ENCODE measurements around the gene MYBPC2.

The MYBPC2 gene

DNA sequence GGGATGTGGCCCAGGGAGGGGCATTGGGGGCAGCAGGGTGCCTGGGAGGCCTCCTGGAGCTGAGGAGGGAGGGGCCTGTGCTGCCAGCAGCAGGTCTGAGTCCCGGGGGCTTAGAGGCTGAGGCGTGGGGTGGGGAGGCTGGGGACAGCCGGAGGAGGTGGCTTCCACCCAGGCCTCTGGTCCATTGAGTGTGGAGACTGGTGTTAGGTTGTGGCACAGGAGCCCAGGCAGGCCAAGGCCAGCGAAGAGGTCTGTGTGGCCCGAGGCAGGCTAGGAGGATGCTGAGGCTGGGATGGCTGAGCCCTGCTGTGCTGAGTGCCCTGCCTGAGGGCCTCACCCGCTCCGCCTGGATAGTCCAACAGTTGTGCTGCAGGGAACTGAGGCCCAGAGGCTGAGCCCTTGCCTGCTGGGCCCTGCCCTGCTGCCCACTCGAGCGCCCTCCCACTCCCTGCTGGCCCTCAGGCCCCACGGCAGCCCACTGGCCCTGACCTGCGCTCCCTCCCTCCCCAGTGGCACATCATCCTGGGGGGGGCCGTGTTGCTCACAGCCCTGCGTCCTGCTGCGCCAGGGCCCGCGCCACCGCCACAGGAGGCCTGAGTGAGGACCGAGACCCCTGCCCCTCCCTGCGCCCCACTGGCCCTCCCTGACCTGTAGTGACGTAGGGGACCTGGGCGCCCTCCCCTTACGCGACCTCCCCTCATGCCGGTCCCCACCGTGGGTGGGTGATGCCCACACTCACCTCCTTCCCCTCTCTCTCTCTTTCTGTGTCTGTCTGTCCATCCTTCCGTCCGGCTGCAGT, 48.9 kb downstream of the MYBPC2 start:
- no peak for TF ChIP-seq ZFP3 (CRISPR knock-in tag; IDR thresholded peaks at IDR 0.05)
- TF ChIP-seq TCF4 (CRISPR knock-in tag; IDR thresholded peaks at IDR 0.05; ENCODE audit: borderline replicate concordance), result no peak
- TF ChIP-seq CSDC2 (CRISPR knock-in tag; IDR thresholded peaks at IDR 0.05), result no peak
- no peak for TF ChIP-seq PATZ1 (CRISPR knock-in tag; IDR thresholded peaks at IDR 0.05; ENCODE audit: borderline replicate concordance)
- no peak for TF ChIP-seq CREB5 (CRISPR knock-in tag; IDR thresholded peaks at IDR 0.05; ENCODE audit: low read depth)
- TF ChIP-seq ZNF565 (CRISPR knock-in tag; conservative IDR thresholded peaks at IDR 0.05; ENCODE audit: low read depth), result no peak
- TF ChIP-seq POU6F1 (CRISPR knock-in tag; IDR thresholded peaks at IDR 0.05; ENCODE audit: borderline replicate concordance, low read depth), result no peak
- no peak for TF ChIP-seq OSR1 (CRISPR knock-in tag; IDR thresholded peaks at IDR 0.05)
- TF ChIP-seq SNAI2 (CRISPR knock-in tag; IDR thresholded peaks at IDR 0.05), result no peak
- no peak for TF ChIP-seq ZNF70 (CRISPR knock-in tag; IDR thresholded peaks at IDR 0.05)
- TF ChIP-seq ZC3H10 (CRISPR knock-in tag; IDR thresholded peaks at IDR 0.05), result no peak
- TF ChIP-seq TOX (CRISPR knock-in tag; IDR thresholded peaks at IDR 0.05; ENCODE audit: borderline replicate concordance), result no peak
- TF ChIP-seq, protein P1, sequence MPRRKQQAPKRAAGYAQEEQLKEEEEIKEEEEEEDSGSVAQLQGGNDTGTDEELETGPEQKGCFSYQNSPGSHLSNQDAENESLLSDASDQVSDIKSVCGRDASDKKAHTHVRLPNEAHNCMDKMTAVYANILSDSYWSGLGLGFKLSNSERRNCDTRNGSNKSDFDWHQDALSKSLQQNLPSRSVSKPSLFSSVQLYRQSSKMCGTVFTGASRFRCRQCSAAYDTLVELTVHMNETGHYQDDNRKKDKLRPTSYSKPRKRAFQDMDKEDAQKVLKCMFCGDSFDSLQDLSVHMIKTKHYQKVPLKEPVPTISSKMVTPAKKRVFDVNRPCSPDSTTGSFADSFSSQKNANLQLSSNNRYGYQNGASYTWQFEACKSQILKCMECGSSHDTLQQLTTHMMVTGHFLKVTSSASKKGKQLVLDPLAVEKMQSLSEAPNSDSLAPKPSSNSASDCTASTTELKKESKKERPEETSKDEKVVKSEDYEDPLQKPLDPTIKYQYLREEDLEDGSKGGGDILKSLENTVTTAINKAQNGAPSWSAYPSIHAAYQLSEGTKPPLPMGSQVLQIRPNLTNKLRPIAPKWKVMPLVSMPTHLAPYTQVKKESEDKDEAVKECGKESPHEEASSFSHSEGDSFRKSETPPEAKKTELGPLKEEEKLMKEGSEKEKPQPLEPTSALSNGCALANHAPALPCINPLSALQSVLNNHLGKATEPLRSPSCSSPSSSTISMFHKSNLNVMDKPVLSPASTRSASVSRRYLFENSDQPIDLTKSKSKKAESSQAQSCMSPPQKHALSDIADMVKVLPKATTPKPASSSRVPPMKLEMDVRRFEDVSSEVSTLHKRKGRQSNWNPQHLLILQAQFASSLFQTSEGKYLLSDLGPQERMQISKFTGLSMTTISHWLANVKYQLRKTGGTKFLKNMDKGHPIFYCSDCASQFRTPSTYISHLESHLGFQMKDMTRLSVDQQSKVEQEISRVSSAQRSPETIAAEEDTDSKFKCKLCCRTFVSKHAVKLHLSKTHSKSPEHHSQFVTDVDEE (CRISPR knock-in tag; IDR thresholded peaks at IDR 0.05), result no peak
- no peak for TF ChIP-seq CSRNP3 (CRISPR knock-in tag; IDR thresholded peaks at IDR 0.05)
- ATAC-seq, result no peak

DNA sequence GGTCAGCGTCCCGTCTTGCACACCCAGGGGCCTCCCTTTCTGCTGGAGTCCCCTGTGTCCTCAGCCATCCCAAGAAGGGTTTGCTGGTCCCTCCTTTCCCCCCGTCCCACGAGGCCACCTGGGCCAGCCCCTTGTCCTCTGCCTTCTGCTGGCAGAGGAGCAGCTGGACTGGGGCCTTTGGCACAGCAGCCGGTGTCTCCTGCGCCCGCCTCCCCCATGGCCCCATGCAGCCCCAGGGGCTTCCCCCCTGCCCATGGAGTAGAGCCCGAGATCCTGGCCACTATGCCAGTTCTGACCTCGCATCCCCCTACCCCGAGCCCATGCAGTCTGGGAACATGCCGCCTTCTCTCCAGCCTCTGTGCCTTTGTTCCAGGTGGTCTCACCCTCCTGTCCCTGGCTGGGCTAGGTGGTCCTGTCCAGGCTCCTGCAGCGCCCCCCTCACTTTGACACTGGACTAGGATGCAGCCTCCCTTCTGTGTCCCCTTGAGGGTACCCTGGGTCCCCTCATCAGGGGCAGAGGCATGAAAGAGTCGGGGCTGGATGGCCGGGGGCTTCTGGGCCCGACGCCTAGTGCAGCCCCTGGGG, 49.7 kb downstream of the MYBPC2 start:
- TF ChIP-seq ESRRG (CRISPR knock-in tag; IDR thresholded peaks at IDR 0.05) (no peak), OSR1 (CRISPR knock-in tag; IDR thresholded peaks at IDR 0.05) (no peak), PPARA (CRISPR knock-in tag; IDR thresholded peaks at IDR 0.05; ENCODE audit: borderline replicate concordance) (no peak), ZNF8 (CRISPR knock-in tag; IDR thresholded peaks at IDR 0.05) (no peak)
- no peak for ATAC-seq

- TF ChIP-seq ZNF8 (CRISPR knock-in tag; IDR thresholded peaks at IDR 0.05) (no peak), ZNF565 (CRISPR knock-in tag; conservative IDR thresholded peaks at IDR 0.05; ENCODE audit: low read depth) (no peak), ISL1 (CRISPR knock-in tag; IDR thresholded peaks at IDR 0.05) (no peak), SNAI2 (CRISPR knock-in tag; IDR thresholded peaks at IDR 0.05) (no peak), CSRNP3 (CRISPR knock-in tag; IDR thresholded peaks at IDR 0.05) (no peak), ZFP30 (CRISPR knock-in tag; IDR thresholded peaks at IDR 0.05) (no peak), CSDC2 (CRISPR knock-in tag; IDR thresholded peaks at IDR 0.05) (no peak), RARB (CRISPR knock-in tag; IDR thresholded peaks at IDR 0.05) (no peak), BACH2 (CRISPR knock-in tag; IDR thresholded peaks at IDR 0.05; ENCODE audit: borderline replicate concordance) (no peak), ESRRG (CRISPR knock-in tag; IDR thresholded peaks at IDR 0.05) (no peak), CREB5 (CRISPR knock-in tag; IDR thresholded peaks at IDR 0.05; ENCODE audit: low read depth) (no peak), ZNF70 (CRISPR knock-in tag; IDR thresholded peaks at IDR 0.05) (no peak)
- ATAC-seq, result no peak
Measured at GRCh38 chr19:50482916-50483315, 50.2 kb downstream of the MYBPC2 start.

Measured in SK-N-SH treated with all-trans-retinoic acid at 6 μM for 48 hours (cell line).